ENCODE measurements around the gene RAET1G.

RAET1G gene

GRCh38 chr6:149934249-149935156, 11.6 kb upstream of the RAET1G start:
- TF ChIP-seq TAF1 (IDR thresholded peaks at IDR 0.05; ENCODE audit: borderline replicate concordance, insufficient read depth, low read length) (no peak), SIN3A (IDR thresholded peaks at IDR 0.05; ENCODE audit: borderline replicate concordance, insufficient read depth, low read length) (no peak), REST (IDR thresholded peaks at IDR 0.05; ENCODE audit: insufficient read depth in 1 of 2, low read depth in 2 of 2, low read length in 2 of 2) (no peak), FOXP2 (optimal IDR thresholded peaks at IDR 0.05; ENCODE audit: borderline replicate concordance, extremely low read depth, extremely low read length, insufficient read depth) (no peak), POLR2AphosphoS5 (IDR thresholded peaks at IDR 0.05; ENCODE audit: low read depth, low read length) (no peak)

GRCh38 chr6:149933461-149933860, 10.5 kb upstream of the RAET1G start:
- TF ChIP-seq REST (IDR thresholded peaks at IDR 0.05; ENCODE audit: insufficient read depth in 1 of 2, low read depth in 2 of 2, low read length in 2 of 2), result no peak
- no peak for TF ChIP-seq FOXP2 (optimal IDR thresholded peaks at IDR 0.05; ENCODE audit: borderline replicate concordance, extremely low read depth, extremely low read length, insufficient read depth)
- TF ChIP-seq SIN3A (IDR thresholded peaks at IDR 0.05; ENCODE audit: borderline replicate concordance, insufficient read depth, low read length), result no peak
- no peak for TF ChIP-seq POLR2AphosphoS5 (IDR thresholded peaks at IDR 0.05; ENCODE audit: low read depth, low read length)
- TF ChIP-seq TAF1 (IDR thresholded peaks at IDR 0.05; ENCODE audit: borderline replicate concordance, insufficient read depth, low read length), result no peak

- TF ChIP-seq TAF1 (IDR thresholded peaks at IDR 0.05; ENCODE audit: borderline replicate concordance, insufficient read depth, low read length) (no peak), SIN3A (IDR thresholded peaks at IDR 0.05; ENCODE audit: borderline replicate concordance, insufficient read depth, low read length) (no peak), FOXP2 (optimal IDR thresholded peaks at IDR 0.05; ENCODE audit: borderline replicate concordance, extremely low read depth, extremely low read length, insufficient read depth) (no peak), REST (IDR thresholded peaks at IDR 0.05; ENCODE audit: insufficient read depth in 1 of 2, low read depth in 2 of 2, low read length in 2 of 2) (no peak), POLR2AphosphoS5 (IDR thresholded peaks at IDR 0.05; ENCODE audit: low read depth, low read length) (no peak)
These were observed 10.1 kb upstream of the RAET1G start for GRCh38 chr6:149933036-149933435.

GRCh38 chr6:149931501-149931900, 8.6 kb upstream of the RAET1G start:
- TF ChIP-seq TAF1 (IDR thresholded peaks at IDR 0.05; ENCODE audit: borderline replicate concordance, insufficient read depth, low read length) (no peak), REST (IDR thresholded peaks at IDR 0.05; ENCODE audit: insufficient read depth in 1 of 2, low read depth in 2 of 2, low read length in 2 of 2) (no peak), FOXP2 (optimal IDR thresholded peaks at IDR 0.05; ENCODE audit: borderline replicate concordance, extremely low read depth, extremely low read length, insufficient read depth) (no peak), SIN3A (IDR thresholded peaks at IDR 0.05; ENCODE audit: borderline replicate concordance, insufficient read depth, low read length) (no peak), POLR2AphosphoS5 (IDR thresholded peaks at IDR 0.05; ENCODE audit: low read depth, low read length) (no peak)

All from PFSK-1 (cell line).